ENCODE measurements around the gene MR1. TPM values are rescaled to one million over a fixed set of nuclear protein-coding genes. Genes with fewer than 3 reads are reported as not detected.
"Not testable (repeated sequence)": the region's sequence is repeated elsewhere in the genome, so short reads cannot be mapped to it uniquely, and the experiment has no call there.

The MR1 gene
- total RNA-seq, 2 experiments from 2014 or later = 16.2 to 18.1 TPM

GRCh38 chr1:181057079-181057478 lies 23.3 kb downstream of the MR1 start:
- no peak overlapping the region for H3K27ac Mint-ChIP-seq
- H3K4me3 Mint-ChIP-seq = no peak overlapping the region
- H3K4me1 ChIP-seq (ENCODE audit: insufficient read depth, low read length) = peaks cover 2% of the 10 kb centered on the region
- no peaks in the 10 kb centered on the region for H3K27me3 Mint-ChIP-seq
- CTCF ChIA-PET = no interaction called here
- H3K36me3 ChIP-seq (ENCODE audit: insufficient read depth, low read length) = peaks cover 25% of the 10 kb centered on the region
- intact Hi-C loops (cut with DNase I, micrococcal nuclease) = no loop called here
- H3K4me1 Mint-ChIP-seq (ENCODE audit: low read depth) = peaks cover 10% of the 10 kb centered on the region
- H3K36me3 Mint-ChIP-seq (ENCODE audit: low read depth) = peaks cover 72% of the 10 kb centered on the region
- no peak for DNase-seq
- no peak for TF ChIP-seq CTCF (IDR thresholded peaks at IDR 0.05)
- H3K27ac ChIP-seq (ENCODE audit: low read depth in 1 of 2, low read length in 2 of 2) = no peak overlapping the region
- no peaks in the 10 kb centered on the region for H3K27me3 ChIP-seq (ENCODE audit: control insufficient read depth in 1 of 2, insufficient read depth in 2 of 2, low read length in 2 of 2)
- POLR2A ChIA-PET = no interaction called here
- no peak for ATAC-seq (ENCODE audit: poor library complexity)
- H3K9me3 Mint-ChIP-seq = no peaks in the 10 kb centered on the region
- no peak overlapping the region for H3K4me3 ChIP-seq (ENCODE audit: low read length)
- peaks cover 8 to 13% of the 10 kb centered on the region in 2 experiments for H3K9me3 ChIP-seq (ENCODE audit: control insufficient read depth in 1 of 2, insufficient read depth in 1 of 2, low read length in 2 of 2)

- H3K27me3 Mint-ChIP-seq = no peaks in the 10 kb centered on the region
- no peaks in the 10 kb centered on the region for H3K27me3 ChIP-seq (ENCODE audit: control insufficient read depth in 1 of 2, insufficient read depth in 2 of 2, low read length in 2 of 2)
- H3K4me3 Mint-ChIP-seq = no peak overlapping the region
- peaks cover 15% of the 10 kb centered on the region for H3K36me3 ChIP-seq (ENCODE audit: insufficient read depth, low read length)
- no peak for DNase-seq
- intact Hi-C loops (cut with DNase I, micrococcal nuclease) = no loop called here
- H3K9me3 Mint-ChIP-seq = no peaks in the 10 kb centered on the region
- peaks cover 8 to 13% of the 10 kb centered on the region in 2 experiments for H3K9me3 ChIP-seq (ENCODE audit: control insufficient read depth in 1 of 2, insufficient read depth in 1 of 2, low read length in 2 of 2)
- no peak for TF ChIP-seq CTCF (IDR thresholded peaks at IDR 0.05)
- ATAC-seq (ENCODE audit: poor library complexity) = no peak
- ChIA-PET CTCF (no interaction called here), POLR2A (no interaction called here)
- no peak overlapping the region for H3K27ac ChIP-seq (ENCODE audit: low read depth in 1 of 2, low read length in 2 of 2)
- H3K4me1 ChIP-seq (ENCODE audit: insufficient read depth, low read length) = peaks cover 13% of the 10 kb centered on the region
- H3K27ac Mint-ChIP-seq = no peak overlapping the region
- H3K4me1 Mint-ChIP-seq (ENCODE audit: low read depth) = peaks cover 26% of the 10 kb centered on the region
- H3K4me3 ChIP-seq (ENCODE audit: low read length) = no peak overlapping the region
- H3K36me3 Mint-ChIP-seq (ENCODE audit: low read depth) = peaks cover 57% of the 10 kb centered on the region
Observed at GRCh38 chr1:181059435-181059834, 25.7 kb downstream of the MR1 start.

- Mint-ChIP-seq H3K27me3 (no peaks in the 10 kb centered on the region), H3K4me1 (ENCODE audit: low read depth) (peaks cover 26% of the 10 kb centered on the region), H3K36me3 (ENCODE audit: low read depth) (peaks cover 51% of the 10 kb centered on the region), H3K9me3 (no peaks in the 10 kb centered on the region), H3K27ac (no peak overlapping the region), H3K4me3 (no peak overlapping the region)
- ATAC-seq (ENCODE audit: poor library complexity) = no peak
- Histone ChIP-seq H3K9me3 (ENCODE audit: control insufficient read depth in 1 of 2, insufficient read depth in 1 of 2, low read length in 2 of 2) (peaks cover 8 to 13% of the 10 kb centered on the region in 2 experiments), H3K27ac (ENCODE audit: low read depth in 1 of 2, low read length in 2 of 2) (no peak overlapping the region), H3K4me1 (ENCODE audit: insufficient read depth, low read length) (peaks cover 13% of the 10 kb centered on the region), H3K36me3 (ENCODE audit: insufficient read depth, low read length) (peaks cover 14% of the 10 kb centered on the region), H3K4me3 (ENCODE audit: low read length) (no peak overlapping the region), H3K27me3 (ENCODE audit: control insufficient read depth in 1 of 2, insufficient read depth in 2 of 2, low read length in 2 of 2) (no peaks in the 10 kb centered on the region)
- TF ChIP-seq CTCF (IDR thresholded peaks at IDR 0.05) = no peak
- intact Hi-C loops (cut with DNase I, micrococcal nuclease) = no loop called here
- ChIA-PET CTCF (no interaction called here), POLR2A (no interaction called here)
- no peak for DNase-seq
Observed at GRCh38 chr1:181060066-181060465, 26.3 kb downstream of the MR1 start.

- peaks cover 13% of the 10 kb centered on the region for H3K4me1 ChIP-seq (ENCODE audit: insufficient read depth, low read length)
- H3K36me3 ChIP-seq (ENCODE audit: insufficient read depth, low read length); H3K27me3 Mint-ChIP-seq; H3K27ac ChIP-seq (ENCODE audit: low read depth in 1 of 2, low read length in 2 of 2); H3K9me3 Mint-ChIP-seq; H3K27ac Mint-ChIP-seq; intact Hi-C loops (cut with DNase I, micrococcal nuclease); CTCF ChIA-PET; H3K4me3 Mint-ChIP-seq; DNase-seq; ATAC-seq (ENCODE audit: poor library complexity); H3K4me3 ChIP-seq (ENCODE audit: low read length); H3K27me3 ChIP-seq (ENCODE audit: control insufficient read depth in 1 of 2, insufficient read depth in 2 of 2, low read length in 2 of 2): not testable (repeated sequence)
- POLR2A ChIA-PET = interaction anchor here (1.9 kb wide), 1 partner anchor 44 kb away, joined by 6 read pairs; no protein-coding TSS in a partner anchor
- peaks cover 26% of the 10 kb centered on the region for H3K4me1 Mint-ChIP-seq (ENCODE audit: low read depth)
- peaks cover 43% of the 10 kb centered on the region for H3K36me3 Mint-ChIP-seq (ENCODE audit: low read depth)
- peaks cover 8 to 13% of the 10 kb centered on the region in 2 experiments for H3K9me3 ChIP-seq (ENCODE audit: control insufficient read depth in 1 of 2, insufficient read depth in 1 of 2, low read length in 2 of 2)
Observed at GRCh38 chr1:181060947-181061346, 27.2 kb downstream of the MR1 start.
